HEK293 (cell line): ENCODE data around the gene GTF3C4.

ENCODE experiments used
- CTCF ChIA-PET: fragments of 350-600 bp; formaldehyde crosslinking; extraction: SDS; loops from one replicate; lab custom pipeline; 2021; ENCODE audit warnings: antibody characterized with exemption; lab: Yijun Ruan, JAX
- POLR2A ChIA-PET: fragments of 300-600 bp; formaldehyde crosslinking; extraction: SDS; loops from one replicate; lab custom pipeline; 2020; ENCODE audit warnings: antibody characterized with exemption, inconsistent platforms; lab: Yijun Ruan, JAX
- H3K27ac ChIP-seq: fragments of 200-500 bp; sonication (Bioruptor generic); 2 replicates; pipeline ENCODE4 v1.5.1; 2014; ENCODE audit warnings: low read depth, low read length, control low read depth, inconsistent platforms; ENCODE audit errors: extremely low read depth
- H3K36me3 ChIP-seq, 2 experiments: fragments of 200-500 bp in 1 of 2; sonication (Bioruptor generic) in 1 of 2; 1 replicate in 1 of 2; 2 replicates in 1 of 2; pipeline ENCODE4 v1.5.1; 2014 to 2017; ENCODE audit warnings: inconsistent platforms in 2 of 2, low read length in 2 of 2; ENCODE audit not compliant: control insufficient read depth in 2 of 2, insufficient read depth in 1 of 2
- H3K4me1 ChIP-seq: fragments of 200-500 bp; sonication (Bioruptor generic); 2 replicates; pipeline ENCODE4 v1.5.1; 2014; ENCODE audit warnings: mild to moderate bottlenecking, low read length, inconsistent platforms; ENCODE audit not compliant: control insufficient read depth, insufficient read depth
- H3K4me3 ChIP-seq: 2 replicates; pipeline ENCODE4 v1.5.1; 2011; ENCODE audit warnings: low read depth, mild to moderate bottlenecking, control low read depth, low read length, moderate library complexity
- H3K9me3 ChIP-seq: fragments of 200-500 bp; sonication (Bioruptor generic); 2 replicates; pipeline ENCODE4 v1.5.1; 2014; ENCODE audit warnings: low read depth, low read length, inconsistent platforms; ENCODE audit not compliant: control insufficient read depth, insufficient read depth
- IKZF3 ChIP-seq: fragments of 450-650 bp; IDR thresholded peaks from 2 replicates; pipeline ENCODE4 v1.5.0; 2018; ENCODE audit warnings: missing biosample characterization, mild to moderate bottlenecking, missing genetic modification characterization, moderate library complexity
- KLF9 ChIP-seq: fragments of 450-650 bp; formaldehyde crosslinking; IDR thresholded peaks from 2 replicates; pipeline ENCODE4 v1.5.1; 2016; ENCODE audit warnings: missing biosample characterization, missing genetic modification characterization, low read depth
- SETDB1 ChIP-seq: IDR thresholded peaks from one replicate; pipeline ENCODE4 v1.6.1; 2017; ENCODE audit warnings: mild to moderate bottlenecking, low read length, moderate library complexity, mixed read lengths; ENCODE audit not compliant: insufficient read length
- TSHZ1 ChIP-seq: fragments of 450-650 bp; formaldehyde crosslinking; IDR thresholded peaks from 2 replicates; pipeline ENCODE4 v1.5.1; 2016; ENCODE audit warnings: missing biosample characterization, missing genetic modification characterization, borderline replicate concordance
- ZBTB11 ChIP-seq: fragments of 450-650 bp; formaldehyde crosslinking; conservative IDR thresholded peaks from 2 replicates; pipeline ENCODE4 v1.5.1; 2016; ENCODE audit warnings: low read depth, missing biosample characterization, missing genetic modification characterization
- ZBTB26 ChIP-seq: fragments of 450-650 bp; formaldehyde crosslinking; optimal IDR thresholded peaks from 2 replicates; pipeline ENCODE3; 2016; ENCODE audit warnings: missing biosample characterization, mild to moderate bottlenecking, missing genetic modification characterization
- ZNF133 ChIP-seq: fragments of 450-650 bp; formaldehyde crosslinking; IDR thresholded peaks from 2 replicates; pipeline ENCODE4 v1.5.1; 2016; ENCODE audit warnings: missing biosample characterization, missing genetic modification characterization
- ZNF140 ChIP-seq: fragments of 450-650 bp; formaldehyde crosslinking; IDR thresholded peaks from 2 replicates; pipeline ENCODE4 v1.5.1; 2016; ENCODE audit warnings: missing biosample characterization, missing genetic modification characterization
- ZNF311 ChIP-seq: fragments of 450-650 bp; formaldehyde crosslinking; IDR thresholded peaks from 2 replicates; pipeline ENCODE4 v1.5.1; 2017; ENCODE audit warnings: missing biosample characterization, missing genetic modification characterization, borderline replicate concordance
- ZNF341 ChIP-seq: fragments of 450-650 bp; formaldehyde crosslinking; IDR thresholded peaks from 2 replicates; pipeline ENCODE4; 2016; ENCODE audit warnings: low read depth, missing biosample characterization, missing genetic modification characterization
- ZNF366 ChIP-seq: fragments of 450-650 bp; formaldehyde crosslinking; conservative IDR thresholded peaks from 2 replicates; pipeline ENCODE4 v1.5.1; 2016; ENCODE audit warnings: missing biosample characterization, missing genetic modification characterization
- ZNF473 ChIP-seq: fragments of 450-650 bp; formaldehyde crosslinking; IDR thresholded peaks from 2 replicates; pipeline ENCODE4 v1.5.1; 2017; ENCODE audit warnings: missing biosample characterization, missing genetic modification characterization
- ZNF670 ChIP-seq: fragments of 450-650 bp; formaldehyde crosslinking; IDR thresholded peaks from 2 replicates; pipeline ENCODE4 v1.5.1; 2016; ENCODE audit warnings: missing biosample characterization, missing genetic modification characterization, low read depth
- ZNF704 ChIP-seq: fragments of 450-650 bp; formaldehyde crosslinking; IDR thresholded peaks from 2 replicates; pipeline ENCODE4 v1.5.1; 2016; ENCODE audit warnings: missing biosample characterization, missing genetic modification characterization
- ZSCAN23 ChIP-seq: fragments of 450-650 bp; formaldehyde crosslinking; IDR thresholded peaks from 2 replicates; pipeline ENCODE4 v1.5.1; 2016; ENCODE audit warnings: missing biosample characterization, missing genetic modification characterization
- TF ChIP-seq, protein P1 (sequence below): fragments of 450-650 bp; formaldehyde crosslinking; IDR thresholded peaks from 2 replicates; pipeline ENCODE4 v1.5.1; 2016; ENCODE audit warnings: missing biosample characterization, missing genetic modification characterization
- TF ChIP-seq, protein P2 (sequence below): fragments of 450-650 bp; formaldehyde crosslinking; IDR thresholded peaks from 2 replicates; pipeline ENCODE4 v1.5.1; 2016; ENCODE audit warnings: missing biosample characterization, missing genetic modification characterization, low read depth
- TF ChIP-seq, protein P3 (sequence below): fragments of 450-650 bp; formaldehyde crosslinking; IDR thresholded peaks from 2 replicates; pipeline ENCODE4 v1.5.1; 2017; ENCODE audit warnings: missing biosample characterization, missing genetic modification characterization

The GTF3C4 gene

GRCh38 chr9:132663851-132664250 is 6.4 kb upstream of the GTF3C4 start:
- H3K4me3 ChIP-seq = no peak overlapping the region
- CTCF ChIA-PET = interaction anchor here (0.6 to 1.0 kb wide), 3 partner anchors 11 to 135 kb away, joined by 3 read pairs; no protein-coding TSS in a partner anchor
- H3K36me3 ChIP-seq = peaks cover 4 to 39% of the 10 kb centered on the region in 2 experiments; a peak in 2 of 3 replicates
- TF ChIP-seq, protein P1, sequence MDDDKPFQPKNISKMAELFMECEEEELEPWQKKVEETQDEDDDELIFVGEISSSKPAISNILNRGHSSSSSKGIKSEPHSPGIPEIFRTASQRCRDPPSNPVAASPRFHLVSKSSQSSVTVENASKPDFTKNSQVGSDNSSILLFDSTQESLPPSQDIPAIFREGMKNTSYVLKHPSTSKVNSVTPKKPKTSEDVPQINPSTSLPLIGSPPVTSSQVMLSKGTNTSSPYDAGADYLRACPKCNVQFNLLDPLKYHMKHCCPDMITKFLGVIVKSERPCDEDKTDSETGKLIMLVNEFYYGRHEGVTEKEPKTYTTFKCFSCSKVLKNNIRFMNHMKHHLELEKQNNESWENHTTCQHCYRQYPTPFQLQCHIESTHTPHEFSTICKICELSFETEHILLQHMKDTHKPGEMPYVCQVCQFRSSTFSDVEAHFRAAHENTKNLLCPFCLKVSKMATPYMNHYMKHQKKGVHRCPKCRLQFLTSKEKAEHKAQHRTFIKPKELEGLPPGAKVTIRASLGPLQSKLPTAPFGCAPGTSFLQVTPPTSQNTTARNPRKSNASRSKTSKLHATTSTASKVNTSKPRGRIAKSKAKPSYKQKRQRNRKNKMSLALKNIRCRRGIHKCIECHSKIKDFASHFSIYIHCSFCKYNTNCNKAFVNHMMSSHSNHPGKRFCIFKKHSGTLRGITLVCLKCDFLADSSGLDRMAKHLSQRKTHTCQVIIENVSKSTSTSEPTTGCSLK (tag by site-specific recombination) = no peak
- TF ChIP-seq, protein P2, sequence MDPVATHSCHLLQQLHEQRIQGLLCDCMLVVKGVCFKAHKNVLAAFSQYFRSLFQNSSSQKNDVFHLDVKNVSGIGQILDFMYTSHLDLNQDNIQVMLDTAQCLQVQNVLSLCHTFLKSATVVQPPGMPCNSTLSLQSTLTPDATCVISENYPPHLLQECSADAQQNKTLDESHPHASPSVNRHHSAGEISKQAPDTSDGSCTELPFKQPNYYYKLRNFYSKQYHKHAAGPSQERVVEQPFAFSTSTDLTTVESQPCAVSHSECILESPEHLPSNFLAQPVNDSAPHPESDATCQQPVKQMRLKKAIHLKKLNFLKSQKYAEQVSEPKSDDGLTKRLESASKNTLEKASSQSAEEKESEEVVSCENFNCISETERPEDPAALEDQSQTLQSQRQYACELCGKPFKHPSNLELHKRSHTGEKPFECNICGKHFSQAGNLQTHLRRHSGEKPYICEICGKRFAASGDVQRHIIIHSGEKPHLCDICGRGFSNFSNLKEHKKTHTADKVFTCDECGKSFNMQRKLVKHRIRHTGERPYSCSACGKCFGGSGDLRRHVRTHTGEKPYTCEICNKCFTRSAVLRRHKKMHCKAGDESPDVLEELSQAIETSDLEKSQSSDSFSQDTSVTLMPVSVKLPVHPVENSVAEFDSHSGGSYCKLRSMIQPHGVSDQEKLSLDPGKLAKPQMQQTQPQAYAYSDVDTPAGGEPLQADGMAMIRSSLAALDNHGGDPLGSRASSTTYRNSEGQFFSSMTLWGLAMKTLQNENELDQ (tag by site-specific recombination) = no peak
- TF ChIP-seq ZBTB11 (no peak), TSHZ1 (no peak), ZNF670 (tag by site-specific recombination) (no peak)
- no peaks in the 10 kb centered on the region for H3K4me1 ChIP-seq
- H3K9me3 ChIP-seq = no peaks in the 10 kb centered on the region
- H3K27ac ChIP-seq = no peak overlapping the region
- POLR2A ChIA-PET = no interaction called here

- POLR2A ChIA-PET = interaction anchor here (0.7 to 2.8 kb wide), 17 partner anchors 11 to 361 kb away, joined by 3 to 12 read pairs (median 3); partner anchors contain the start of genes GTF3C5, SETX and TSC1
- TF ChIP-seq, protein P3, sequence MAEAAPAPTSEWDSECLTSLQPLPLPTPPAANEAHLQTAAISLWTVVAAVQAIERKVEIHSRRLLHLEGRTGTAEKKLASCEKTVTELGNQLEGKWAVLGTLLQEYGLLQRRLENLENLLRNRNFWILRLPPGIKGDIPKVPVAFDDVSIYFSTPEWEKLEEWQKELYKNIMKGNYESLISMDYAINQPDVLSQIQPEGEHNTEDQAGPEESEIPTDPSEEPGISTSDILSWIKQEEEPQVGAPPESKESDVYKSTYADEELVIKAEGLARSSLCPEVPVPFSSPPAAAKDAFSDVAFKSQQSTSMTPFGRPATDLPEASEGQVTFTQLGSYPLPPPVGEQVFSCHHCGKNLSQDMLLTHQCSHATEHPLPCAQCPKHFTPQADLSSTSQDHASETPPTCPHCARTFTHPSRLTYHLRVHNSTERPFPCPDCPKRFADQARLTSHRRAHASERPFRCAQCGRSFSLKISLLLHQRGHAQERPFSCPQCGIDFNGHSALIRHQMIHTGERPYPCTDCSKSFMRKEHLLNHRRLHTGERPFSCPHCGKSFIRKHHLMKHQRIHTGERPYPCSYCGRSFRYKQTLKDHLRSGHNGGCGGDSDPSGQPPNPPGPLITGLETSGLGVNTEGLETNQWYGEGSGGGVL = no peak
- TF ChIP-seq ZNF341 (peak; percentile 81; the same call in 1 of the 2 replicates), KLF9 (no peak), IKZF3 (tag by site-specific recombination) (peak; percentile 90), ZNF140 (tag by site-specific recombination) (no peak), ZNF473 (tag by site-specific recombination) (no peak), ZSCAN23 (no peak), ZNF311 (no peak), SETDB1 (no peak), ZBTB26 (tag by site-specific recombination) (no peak), ZNF133 (no peak), ZNF366 (0 out of 2 replicates have a peak, but pooled peaks have one; percentile 33), ZNF704 (tag by site-specific recombination) (no peak)
Observed at GRCh38 chr9:132669319-132669697, 956 bp upstream of the GTF3C4 start.

More at GRCh38 chr9:132669319-132669697, 956 bp upstream of the GTF3C4 start:
- H3K36me3 ChIP-seq = peaks cover 0 to 6% of the 10 kb centered on the region in 2 experiments; a peak in 1 of 3 replicates
- peak overlapping the region; percentile 98 for H3K27ac ChIP-seq
- no peaks in the 10 kb centered on the region for H3K4me1 ChIP-seq
- H3K4me3 ChIP-seq = peak overlapping the region; percentile 94
- CTCF ChIA-PET = interaction anchor here (0.5 to 1.5 kb wide), 8 partner anchors 11 to 476 kb away, joined by 3 to 5 read pairs (median 3); no protein-coding TSS in a partner anchor
- H3K9me3 ChIP-seq = no peaks in the 10 kb centered on the region
